ENCODE data around the gene LPP. TPM values are rescaled to one million over a fixed set of nuclear protein-coding genes. Genes with fewer than 3 reads are reported as not detected.
A peak's percentile ranks its signal among the peaks of the same experiment; 100 is the strongest.

Gene LPP
- total RNA-seq, 6 experiments from 2014 or later: 41.5 to 90.5 (median 69.5) TPM

GRCh38 chr3:188267790-188268335 is 113.9 kb downstream of the LPP start:
- TF ChIP-seq POLR2A (IDR thresholded peaks at IDR 0.05) (no peak), CTCF (IDR thresholded peaks at IDR 0.05) (no peak)
- peak overlapping the region; percentile 26 to 90 (median 65) for H3K27ac ChIP-seq
- no peaks in the 10 kb centered on the region for H3K27me3 ChIP-seq
- 70% methylated on average over 5 of the region's 7 CpGs for WGBS (ENCODE audit: insufficient coverage, low coverage, low lambda C conversion rate, missing lambda C conversion rate)
- ATAC-seq (no peak), DNase-seq (no peak)
- H3K9me3 ChIP-seq: no peaks in the 10 kb centered on the region
- intact Hi-C loops (cut with DNase I): no loop called here
- no peak overlapping the region for H3K4me3 ChIP-seq
- no peaks in the 10 kb centered on the region for H3K36me3 ChIP-seq
- peaks cover 0 to 77% (median 24%) of the 10 kb centered on the region in 4 donors for H3K4me1 ChIP-seq

- TF ChIP-seq POLR2A (IDR thresholded peaks at IDR 0.05) (no peak), CTCF (IDR thresholded peaks at IDR 0.05) (no peak)
- Histone ChIP-seq H3K27me3 (no peaks in the 10 kb centered on the region), H3K9me3 (no peaks in the 10 kb centered on the region), H3K4me3 (no peak overlapping the region), H3K27ac (peak overlapping the region in 1 of 3 donors; percentile 90), H3K4me1 (peaks cover 0 to 73% (median 23%) of the 10 kb centered on the region in 4 donors), H3K36me3 (no peaks in the 10 kb centered on the region)
- intact Hi-C loops (cut with DNase I): no loop called here
- WGBS (ENCODE audit: insufficient coverage, low coverage, low lambda C conversion rate, missing lambda C conversion rate): 72% methylated on average over 5 of the region's 5 CpGs
- DNase-seq: no peak
- no peak for ATAC-seq
Measured at GRCh38 chr3:188268336-188268735, 114.4 kb downstream of the LPP start.

GRCh38 chr3:188269040-188269439 is 115.1 kb downstream of the LPP start:
- H3K27ac ChIP-seq: peak overlapping the region in 1 of 3 donors; percentile 90
- TF ChIP-seq CTCF (IDR thresholded peaks at IDR 0.05) (no peak), POLR2A (IDR thresholded peaks at IDR 0.05) (no peak)
- no peak for DNase-seq
- H3K9me3 ChIP-seq: no peaks in the 10 kb centered on the region
- 31% methylated on average over 4 of the region's 4 CpGs for whole genome bisulfite sequencing (ENCODE audit: insufficient coverage, low coverage, low lambda C conversion rate, missing lambda C conversion rate)
- no peaks in the 10 kb centered on the region for H3K27me3 ChIP-seq
- no peak overlapping the region for H3K4me3 ChIP-seq
- ATAC-seq: peak in 2 of 4 donors; percentile 21 to 23
- H3K4me1 ChIP-seq: peaks cover 0 to 67% (median 20%) of the 10 kb centered on the region in 4 donors
- intact Hi-C loops (cut with DNase I): no loop called here
- no peaks in the 10 kb centered on the region for H3K36me3 ChIP-seq

- H3K4me1 ChIP-seq: peaks cover 0 to 69% (median 16%) of the 10 kb centered on the region in 4 donors
- H3K36me3 ChIP-seq: no peaks in the 10 kb centered on the region
- no peak for DNase-seq
- H3K27ac ChIP-seq: peak overlapping the region in 2 of 3 donors; percentile 35 to 90
- H3K4me3 ChIP-seq: no peak overlapping the region
- peak; percentile 59 to 73 (median 65) for ATAC-seq
- no peaks in the 10 kb centered on the region for H3K27me3 ChIP-seq
- intact Hi-C loops (cut with DNase I): no loop called here
- H3K9me3 ChIP-seq: no peaks in the 10 kb centered on the region
- 14% methylated on average over 2 of the region's 3 CpGs for WGBS (ENCODE audit: insufficient coverage, low coverage, low lambda C conversion rate, missing lambda C conversion rate)
- TF ChIP-seq CTCF (IDR thresholded peaks at IDR 0.05): no peak
- TF ChIP-seq POLR2A (IDR thresholded peaks at IDR 0.05): no peak
Measured at GRCh38 chr3:188270423-188270972, 116.5 kb downstream of the LPP start.

Measured in right lobe of liver (tissue), 6 donors.